Measurements from ENCODE around the gene NXN. TPM values are rescaled to one million over a fixed set of nuclear protein-coding genes. Genes with fewer than 3 reads are reported as not detected.

NXN gene
- total RNA-seq, 4 donors from 2014 or later, result 39.6 to 103 (median 59.1) TPM

DNA sequence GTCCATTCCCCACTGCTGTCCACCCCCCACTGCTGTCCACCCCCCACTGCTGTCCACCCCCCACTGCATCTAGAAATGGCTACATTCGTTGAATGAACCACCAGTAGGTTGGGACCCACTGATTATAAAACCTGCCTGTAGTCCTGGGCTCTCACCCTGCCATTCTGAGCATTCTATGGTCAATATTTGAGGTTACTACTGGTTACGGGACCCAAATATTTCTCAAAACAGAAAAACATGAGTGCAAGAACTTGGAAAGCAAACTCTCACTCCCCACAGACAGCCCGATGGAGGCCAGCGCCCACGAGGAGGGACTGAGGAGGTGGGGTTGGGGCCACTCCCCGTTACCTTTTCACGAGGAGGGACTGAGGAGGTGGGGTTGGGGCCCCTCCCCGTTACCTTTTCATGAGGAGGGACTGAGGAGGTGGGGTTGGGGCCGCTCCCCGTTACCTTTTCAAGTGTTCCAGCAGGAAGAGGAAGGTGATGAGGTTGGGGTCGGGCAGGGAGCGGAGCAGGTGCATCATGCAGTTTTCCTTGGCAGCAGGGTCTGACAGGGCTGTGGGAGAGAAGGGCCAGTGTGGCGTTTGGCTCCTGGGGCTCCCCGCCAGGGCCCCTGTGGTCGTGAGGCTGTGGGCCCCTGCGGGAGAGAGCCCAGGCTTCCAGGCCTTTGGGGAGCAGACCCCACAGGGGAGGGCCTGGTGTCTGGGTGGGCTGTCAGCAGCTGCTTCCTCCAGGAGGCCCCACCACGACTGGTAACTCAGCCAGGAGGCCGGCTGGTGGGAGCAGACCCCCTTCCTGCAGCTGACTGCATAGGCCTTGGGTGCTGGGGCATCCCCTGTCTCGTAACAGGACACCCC, 29.9 kb upstream of the NXN start:
- H3K4me3 ChIP-seq, result no peak overlapping the region
- TF ChIP-seq POLR2A (IDR thresholded peaks at IDR 0.05), result no peak
- TF ChIP-seq EP300 (IDR thresholded peaks at IDR 0.05), result no peak
- TF ChIP-seq CTCF (IDR thresholded peaks at IDR 0.05), result no peak
- TF ChIP-seq POLR2AphosphoS5 (IDR thresholded peaks at IDR 0.05), result no peak
- no peaks in the 10 kb centered on the region for H3K27me3 ChIP-seq
- H3K36me3 ChIP-seq, result peaks cover 0 to 85% of the 10 kb centered on the region in 2 donors
- WGBS, 2 donors (ENCODE audit: low coverage in 1 of 2), result 33% methylated on average over 1 of the region's 19 CpGs; no CpG with 5 or more reads in 1 of the 2 donors
- peak overlapping the region in 3 of 4 donors; percentile 80 to 84 (median 84) for H3K27ac ChIP-seq
- ATAC-seq, result no peak
- H3K4me1 ChIP-seq, result peaks cover 4 to 82% (median 45%) of the 10 kb centered on the region in 3 donors
- H3K9me3 ChIP-seq, result no peaks in the 10 kb centered on the region

GRCh38 chr17:1008008-1008761, 28.6 kb upstream of the NXN start:
- Histone ChIP-seq H3K4me3 (no peak overlapping the region), H3K27ac (peak overlapping the region; percentile 51 to 84 (median 82)), H3K36me3 (peaks cover 0 to 90% of the 10 kb centered on the region in 2 donors), H3K9me3 (no peaks in the 10 kb centered on the region), H3K4me1 (peaks cover 4 to 92% (median 57%) of the 10 kb centered on the region in 3 donors), H3K27me3 (no peaks in the 10 kb centered on the region)
- peak; percentile 77 for ATAC-seq
- TF ChIP-seq POLR2AphosphoS5 (IDR thresholded peaks at IDR 0.05), result no peak
- peak in 1 of 2 donors; percentile 17 for TF ChIP-seq POLR2A (IDR thresholded peaks at IDR 0.05)
- TF ChIP-seq CTCF (IDR thresholded peaks at IDR 0.05), result no peak
- no peak for TF ChIP-seq EP300 (IDR thresholded peaks at IDR 0.05)
- no CpG with 5 or more reads among the region's 21 CpGs for WGBS, 2 donors (ENCODE audit: low coverage in 1 of 2)

GRCh38 chr17:1007310-1008007, 27.9 kb upstream of the NXN start:
- ATAC-seq, result peak; percentile 20
- H3K27me3 ChIP-seq, result no peaks in the 10 kb centered on the region
- H3K4me1 ChIP-seq, result peaks cover 4 to 92% (median 65%) of the 10 kb centered on the region in 3 donors
- H3K4me3 ChIP-seq, result no peak overlapping the region
- 89% methylated on average over 6 of the region's 16 CpGs; no CpG with 5 or more reads in 1 of the 2 donors for WGBS, 2 donors (ENCODE audit: low coverage in 1 of 2)
- peak overlapping the region; percentile 51 to 84 (median 82) for H3K27ac ChIP-seq
- TF ChIP-seq POLR2AphosphoS5 (IDR thresholded peaks at IDR 0.05) (no peak), POLR2A (IDR thresholded peaks at IDR 0.05) (no peak)
- no peaks in the 10 kb centered on the region for H3K9me3 ChIP-seq
- H3K36me3 ChIP-seq, result peaks cover 0 to 87% of the 10 kb centered on the region in 2 donors

DNA sequence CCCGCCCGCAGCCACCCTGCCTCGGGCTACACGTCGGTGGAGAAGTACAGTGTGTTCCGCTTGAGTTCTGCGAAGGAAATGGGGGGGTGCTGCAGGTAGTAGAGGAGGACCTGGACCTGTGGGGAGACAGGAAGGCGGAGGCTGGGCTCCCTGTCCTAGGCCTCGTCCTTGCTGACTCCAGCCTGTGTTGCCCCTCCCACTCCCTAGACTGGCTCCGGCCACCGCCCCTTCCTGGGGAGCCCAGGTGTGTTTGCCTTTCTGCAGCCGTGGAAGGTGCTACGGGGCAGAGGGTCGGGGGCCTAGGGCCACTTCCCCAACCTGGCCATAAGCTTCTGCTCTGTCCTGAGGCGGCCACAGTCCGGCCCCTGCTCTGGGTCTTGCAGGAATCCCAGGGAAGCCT, 26.5 kb upstream of the NXN start:
- H3K9me3 ChIP-seq, result no peaks in the 10 kb centered on the region
- peaks cover 0 to 80% of the 10 kb centered on the region in 2 donors for H3K36me3 ChIP-seq
- ATAC-seq, result no peak
- WGBS, 2 donors (ENCODE audit: low coverage in 1 of 2), result no CpG with 5 or more reads among the region's 16 CpGs
- TF ChIP-seq CTCF (IDR thresholded peaks at IDR 0.05), result no peak
- no peak for TF ChIP-seq POLR2AphosphoS5 (IDR thresholded peaks at IDR 0.05)
- TF ChIP-seq EP300 (IDR thresholded peaks at IDR 0.05), result no peak
- TF ChIP-seq POLR2A (IDR thresholded peaks at IDR 0.05), result no peak
- H3K4me3 ChIP-seq, result peak overlapping the region in 1 of 2 donors; percentile 23
- peak overlapping the region; percentile 22 to 96 (median 89) for H3K27ac ChIP-seq
- H3K27me3 ChIP-seq, result no peaks in the 10 kb centered on the region
- H3K4me1 ChIP-seq, result peaks cover 8 to 98% (median 79%) of the 10 kb centered on the region in 3 donors

Measured in gastroesophageal sphincter (tissue), 4 donors.